Fibroblast of skin of scalp (primary cell): Measurements from ENCODE around the gene SEMA4C. TPM values are rescaled to one million over a fixed set of nuclear protein-coding genes. Genes with fewer than 3 reads are reported as not detected.

Experiments used
- DNase-seq: peaks from one replicate; pipeline ENCODE4 v3.0.0-alpha.2; 2013
- polyA plus RNA-seq, 2 experiments: library from polyadenylated mRNA; unstranded; fragments of 120-200 nt; gene quantifications; one replicate each; pipeline ENCODE4 v1.2.1, GENCODE V29; 2013; ENCODE audit not compliant: insufficient read length in 2 of 2

The SEMA4C gene
- polyA plus RNA-seq (2013, experiment 1 of 2; ENCODE audit: insufficient read length) = 22.9 TPM
- polyA plus RNA-seq (2013, experiment 2 of 2; ENCODE audit: insufficient read length) = 23.7 TPM

GRCh38 chr2:96869822-96870625 is at the start of gene SEMA4C:
SEMA4C (minus strand) TSS chr2:96870080; CDS start chr2:96867886, 2,194 bp downstream.
- DNase-seq = peak; percentile 43

GRCh38 chr2:96918754-96919550 is 49.1 kb upstream of the SEMA4C start:
- no peak for DNase-seq

GRCh38 chr2:96918092-96918753 is 48.3 kb upstream of the SEMA4C start:
- no peak for DNase-seq

- no peak for DNase-seq
Observed at GRCh38 chr2:96916646-96917543, 47.0 kb upstream of the SEMA4C start.

GRCh38 chr2:96916156-96916630 is 46.3 kb upstream of the SEMA4C start:
- DNase-seq = no peak

- peak; percentile 23 for DNase-seq
Observed at GRCh38 chr2:96914332-96914731, 44.5 kb upstream of the SEMA4C start.

GRCh38 chr2:96913398-96914202 is 43.7 kb upstream of the SEMA4C start:
- DNase-seq = no peak

- no peak for DNase-seq
Observed at GRCh38 chr2:96913117-96913397, 43.2 kb upstream of the SEMA4C start.

GRCh38 chr2:96912346-96913116 is 42.7 kb upstream of the SEMA4C start:
- DNase-seq = no peak

GRCh38 chr2:96909611-96910021 is 39.7 kb upstream of the SEMA4C start:
- DNase-seq = no peak

- peak; percentile 91 for DNase-seq
Observed at GRCh38 chr2:96907115-96908041, 37.5 kb upstream of the SEMA4C start.

GRCh38 chr2:96906729-96907114 is 36.8 kb upstream of the SEMA4C start:
- peak; percentile 90 for DNase-seq

GRCh38 chr2:96903815-96904214 is 33.9 kb upstream of the SEMA4C start:
- no peak for DNase-seq

- no peak for DNase-seq
Observed at GRCh38 chr2:96903318-96903717, 33.4 kb upstream of the SEMA4C start.

- no peak for DNase-seq
Observed at GRCh38 chr2:96900237-96900636, 30.4 kb upstream of the SEMA4C start.

- no peak for DNase-seq
Observed at GRCh38 chr2:96899413-96899741, 29.5 kb upstream of the SEMA4C start.

GRCh38 chr2:96898641-96899412 is 28.9 kb upstream of the SEMA4C start:
- no peak for DNase-seq

- no peak for DNase-seq
Observed at GRCh38 chr2:96898135-96898505, 28.2 kb upstream of the SEMA4C start.
